ENCODE data around the gene BAIAP2L1. TPM values are rescaled to one million over a fixed set of nuclear protein-coding genes. Genes with fewer than 3 reads are reported as not detected.
A peak's percentile ranks its signal among the peaks of the same experiment; 100 is the strongest.

Gene BAIAP2L1
- total RNA-seq, 1 experiment from 2014 or later = 120 TPM

GRCh38 chr7:98242342-98242741 is 158.5 kb downstream of the BAIAP2L1 start:
- H3K27me3 ChIP-seq (ENCODE audit: control insufficient read depth, insufficient read depth, low read length) = no peaks in the 10 kb centered on the region
- in situ Hi-C loops (cut with HindIII; ENCODE audit: low pct_unique_long_range_greater_than_20kb, low sequenced_read_pairs) (no loop called here), intact Hi-C loops (cut with micrococcal nuclease; ENCODE audit: unreplicated experiment) (no loop called here)
- no peak overlapping the region for H3K4me3 ChIP-seq (ENCODE audit: low read depth in 2 of 2, low read length in 2 of 2)
- no peaks in the 10 kb centered on the region for H3K4me1 ChIP-seq (ENCODE audit: control insufficient read depth, insufficient read depth, low read length)
- BruUV-seq (replicated peaks) = no TSS peak
- H3K27ac ChIP-seq (ENCODE audit: low read length) = no peak overlapping the region
- DNase-seq (ENCODE audit: low read depth, low spot score) (no peak), ATAC-seq (no peak)
- no peaks in the 10 kb centered on the region for H3K9me3 ChIP-seq (ENCODE audit: control insufficient read depth, insufficient read depth, low read depth, low read length)
- CTCF ChIA-PET = no interaction called here
- H3K36me3 ChIP-seq (ENCODE audit: control insufficient read depth, insufficient read depth, low read length) = no peaks in the 10 kb centered on the region
- TF ChIP-seq, protein P1, sequence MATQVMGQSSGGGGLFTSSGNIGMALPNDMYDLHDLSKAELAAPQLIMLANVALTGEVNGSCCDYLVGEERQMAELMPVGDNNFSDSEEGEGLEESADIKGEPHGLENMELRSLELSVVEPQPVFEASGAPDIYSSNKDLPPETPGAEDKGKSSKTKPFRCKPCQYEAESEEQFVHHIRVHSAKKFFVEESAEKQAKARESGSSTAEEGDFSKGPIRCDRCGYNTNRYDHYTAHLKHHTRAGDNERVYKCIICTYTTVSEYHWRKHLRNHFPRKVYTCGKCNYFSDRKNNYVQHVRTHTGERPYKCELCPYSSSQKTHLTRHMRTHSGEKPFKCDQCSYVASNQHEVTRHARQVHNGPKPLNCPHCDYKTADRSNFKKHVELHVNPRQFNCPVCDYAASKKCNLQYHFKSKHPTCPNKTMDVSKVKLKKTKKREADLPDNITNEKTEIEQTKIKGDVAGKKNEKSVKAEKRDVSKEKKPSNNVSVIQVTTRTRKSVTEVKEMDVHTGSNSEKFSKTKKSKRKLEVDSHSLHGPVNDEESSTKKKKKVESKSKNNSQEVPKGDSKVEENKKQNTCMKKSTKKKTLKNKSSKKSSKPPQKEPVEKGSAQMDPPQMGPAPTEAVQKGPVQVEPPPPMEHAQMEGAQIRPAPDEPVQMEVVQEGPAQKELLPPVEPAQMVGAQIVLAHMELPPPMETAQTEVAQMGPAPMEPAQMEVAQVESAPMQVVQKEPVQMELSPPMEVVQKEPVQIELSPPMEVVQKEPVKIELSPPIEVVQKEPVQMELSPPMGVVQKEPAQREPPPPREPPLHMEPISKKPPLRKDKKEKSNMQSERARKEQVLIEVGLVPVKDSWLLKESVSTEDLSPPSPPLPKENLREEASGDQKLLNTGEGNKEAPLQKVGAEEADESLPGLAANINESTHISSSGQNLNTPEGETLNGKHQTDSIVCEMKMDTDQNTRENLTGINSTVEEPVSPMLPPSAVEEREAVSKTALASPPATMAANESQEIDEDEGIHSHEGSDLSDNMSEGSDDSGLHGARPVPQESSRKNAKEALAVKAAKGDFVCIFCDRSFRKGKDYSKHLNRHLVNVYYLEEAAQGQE (IDR thresholded peaks at IDR 0.05; ENCODE audit: insufficient read depth in 1 of 2, low read depth in 2 of 2, low read length in 1 of 2) = no peak
- no peak for TF ChIP-seq POLR2AphosphoS5 (IDR thresholded peaks at IDR 0.05; ENCODE audit: low read depth, low read length)
- TF ChIP-seq TCF7L2 (IDR thresholded peaks at IDR 0.05; ENCODE audit: low read depth, low read length) = no peak
- TF ChIP-seq, protein P2, sequence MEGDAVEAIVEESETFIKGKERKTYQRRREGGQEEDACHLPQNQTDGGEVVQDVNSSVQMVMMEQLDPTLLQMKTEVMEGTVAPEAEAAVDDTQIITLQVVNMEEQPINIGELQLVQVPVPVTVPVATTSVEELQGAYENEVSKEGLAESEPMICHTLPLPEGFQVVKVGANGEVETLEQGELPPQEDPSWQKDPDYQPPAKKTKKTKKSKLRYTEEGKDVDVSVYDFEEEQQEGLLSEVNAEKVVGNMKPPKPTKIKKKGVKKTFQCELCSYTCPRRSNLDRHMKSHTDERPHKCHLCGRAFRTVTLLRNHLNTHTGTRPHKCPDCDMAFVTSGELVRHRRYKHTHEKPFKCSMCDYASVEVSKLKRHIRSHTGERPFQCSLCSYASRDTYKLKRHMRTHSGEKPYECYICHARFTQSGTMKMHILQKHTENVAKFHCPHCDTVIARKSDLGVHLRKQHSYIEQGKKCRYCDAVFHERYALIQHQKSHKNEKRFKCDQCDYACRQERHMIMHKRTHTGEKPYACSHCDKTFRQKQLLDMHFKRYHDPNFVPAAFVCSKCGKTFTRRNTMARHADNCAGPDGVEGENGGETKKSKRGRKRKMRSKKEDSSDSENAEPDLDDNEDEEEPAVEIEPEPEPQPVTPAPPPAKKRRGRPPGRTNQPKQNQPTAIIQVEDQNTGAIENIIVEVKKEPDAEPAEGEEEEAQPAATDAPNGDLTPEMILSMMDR (IDR thresholded peaks at IDR 0.05) = no peak
- no peak for TF ChIP-seq SIN3A (IDR thresholded peaks at IDR 0.05; ENCODE audit: borderline replicate concordance, insufficient read depth, low read depth, low read length)
- POLR2A ChIA-PET = no interaction called here

DNA sequence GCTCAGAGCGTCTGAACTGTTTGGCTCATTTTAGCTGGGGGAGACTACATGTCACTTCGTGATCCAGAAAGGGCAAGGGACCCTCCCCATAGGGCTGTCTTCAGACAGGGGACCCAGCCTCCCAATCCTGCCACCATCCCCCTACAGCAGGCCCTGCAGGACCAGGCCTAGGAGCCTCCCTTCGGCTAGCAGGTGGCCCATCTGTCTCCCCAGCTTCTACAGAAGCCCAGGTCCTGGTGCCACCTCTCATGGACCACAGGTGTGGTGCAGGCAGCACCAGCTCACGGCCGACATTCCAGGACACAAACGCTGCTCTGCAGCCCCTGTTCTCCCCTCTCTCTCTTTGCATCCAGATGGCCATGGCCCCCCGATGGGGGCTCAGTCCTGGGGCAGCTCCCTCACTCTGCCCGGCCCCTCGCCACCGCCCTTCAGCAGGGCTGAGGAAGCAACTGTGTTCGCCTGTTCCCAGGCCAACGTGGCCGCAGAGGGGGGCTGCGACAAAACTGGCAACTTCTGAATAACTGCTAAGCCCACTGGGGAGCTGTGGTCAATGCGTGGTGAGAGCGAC is 159.1 kb downstream of the BAIAP2L1 start:
- no peak overlapping the region for H3K4me3 ChIP-seq (ENCODE audit: low read depth in 2 of 2, low read length in 2 of 2)
- TF ChIP-seq, protein P2 (IDR thresholded peaks at IDR 0.05) = peak; percentile 58
- TF ChIP-seq TCF7L2 (IDR thresholded peaks at IDR 0.05; ENCODE audit: low read depth, low read length) = no peak
- BruUV-seq (replicated peaks) = no TSS peak
- ChIA-PET CTCF (no interaction called here), POLR2A (no interaction called here)
- ATAC-seq = peak; percentile 44
- no peak overlapping the region for H3K27ac ChIP-seq (ENCODE audit: low read length)
- DNase-seq (ENCODE audit: low read depth, low spot score) = no peak
- H3K27me3 ChIP-seq (ENCODE audit: control insufficient read depth, insufficient read depth, low read length) = no peaks in the 10 kb centered on the region
- no peaks in the 10 kb centered on the region for H3K36me3 ChIP-seq (ENCODE audit: control insufficient read depth, insufficient read depth, low read length)
- H3K9me3 ChIP-seq (ENCODE audit: control insufficient read depth, insufficient read depth, low read depth, low read length) = no peaks in the 10 kb centered on the region
- no peaks in the 10 kb centered on the region for H3K4me1 ChIP-seq (ENCODE audit: control insufficient read depth, insufficient read depth, low read length)
- in situ Hi-C loops (cut with HindIII; ENCODE audit: low pct_unique_long_range_greater_than_20kb, low sequenced_read_pairs) = no loop called here
- intact Hi-C loops (cut with micrococcal nuclease; ENCODE audit: unreplicated experiment) = no loop called here

Other genes with a start within 250 kb of the BAIAP2L1 start
- 0.26 TPM for gene BHLHA15, start 189.7 kb downstream of the BAIAP2L1 start, total RNA-seq (2021; ENCODE audit: unreplicated experiment)
- gene TECPR1, start 148.9 kb downstream of the BAIAP2L1 start, total RNA-seq (2021; ENCODE audit: unreplicated experiment) = 21.0 TPM
- 344 TPM for gene BRI3, start 119.4 kb downstream of the BAIAP2L1 start, total RNA-seq (2021; ENCODE audit: unreplicated experiment)
- 0.15 TPM for gene NPTX2, start 216.2 kb upstream of the BAIAP2L1 start, total RNA-seq (2021; ENCODE audit: unreplicated experiment)

All from Panc1 (cell line).